NCI-H2227 treated with DMSO at 0.1 percent for 48 hours (cell line): ENCODE data around the gene HAO2.

Experiments used
- DNase-seq: peaks from one replicate; lab custom pipeline; 2025; lab: John Stamatoyannopoulos, UW

The HAO2 gene

DNA sequence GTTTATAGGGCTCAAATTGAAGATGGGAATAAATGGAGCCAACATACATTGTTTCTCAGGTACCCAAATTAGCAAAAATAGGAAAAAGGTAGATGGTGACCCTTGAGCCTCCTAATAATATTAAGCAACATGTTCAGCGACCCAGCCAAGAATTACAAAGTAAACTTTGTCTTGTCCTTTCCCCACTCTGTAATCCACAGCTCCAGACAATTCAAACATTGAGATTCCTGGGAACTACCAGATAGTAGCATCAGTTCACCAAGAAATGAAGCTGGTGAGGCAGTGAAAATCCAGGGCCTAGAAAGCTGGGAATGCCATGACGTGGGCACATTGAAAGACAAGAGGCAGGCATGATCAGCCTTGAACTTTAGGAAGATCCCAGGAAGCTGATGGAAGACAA is 11.7 kb downstream of the HAO2 start:
- no peak for DNase-seq

DNA sequence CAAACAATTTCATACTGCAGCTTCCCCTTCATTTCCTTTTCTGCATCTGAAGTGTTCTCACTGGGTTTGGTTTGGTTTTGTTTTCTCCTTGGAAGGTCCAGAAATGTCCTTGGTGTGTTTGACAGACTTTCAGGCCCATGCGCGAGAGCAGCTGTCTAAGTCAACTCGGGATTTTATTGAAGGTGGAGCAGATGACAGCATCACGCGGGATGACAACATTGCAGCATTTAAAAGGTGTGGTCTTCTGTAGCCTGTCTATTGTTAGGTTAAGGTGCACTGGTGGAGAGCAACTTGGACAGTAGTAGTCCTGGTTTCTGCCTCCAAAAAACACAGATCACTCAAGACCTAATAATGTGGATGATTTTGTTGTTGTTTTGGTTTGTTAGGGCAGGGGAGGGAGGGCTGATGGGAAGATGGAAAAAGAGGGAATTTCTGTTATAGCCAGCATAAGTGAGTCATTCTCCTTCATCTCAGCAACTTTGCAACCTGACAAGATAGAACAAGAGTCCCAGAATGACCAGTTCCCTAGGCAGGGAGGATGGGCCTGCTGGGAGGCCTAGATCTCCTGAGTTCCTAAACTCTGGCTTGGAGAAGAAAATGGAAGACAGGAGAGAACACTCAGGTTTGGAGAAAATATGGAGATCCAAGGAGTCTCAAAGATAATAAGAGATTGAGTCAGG is 12.5 kb downstream of the HAO2 start:
- no peak for DNase-seq

DNA sequence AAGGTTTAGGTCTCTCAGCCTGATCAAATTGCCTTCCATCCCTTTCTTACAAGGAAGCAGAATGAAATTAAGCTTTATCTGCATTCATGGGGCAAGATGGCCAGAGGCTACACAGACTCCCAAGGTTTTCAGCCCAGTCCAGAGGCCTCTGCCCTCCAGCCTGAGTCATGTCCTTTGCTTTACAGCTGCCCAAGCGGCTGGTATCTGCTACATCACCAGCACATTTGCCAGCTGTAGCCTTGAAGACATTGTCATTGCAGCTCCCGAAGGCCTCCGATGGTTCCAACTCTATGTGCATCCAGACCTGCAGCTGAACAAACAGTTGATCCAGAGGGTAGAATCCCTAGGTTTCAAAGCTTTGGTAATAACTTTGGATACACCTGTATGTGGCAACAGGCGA is 16.0 kb downstream of the HAO2 start:
- no peak for DNase-seq

DNA sequence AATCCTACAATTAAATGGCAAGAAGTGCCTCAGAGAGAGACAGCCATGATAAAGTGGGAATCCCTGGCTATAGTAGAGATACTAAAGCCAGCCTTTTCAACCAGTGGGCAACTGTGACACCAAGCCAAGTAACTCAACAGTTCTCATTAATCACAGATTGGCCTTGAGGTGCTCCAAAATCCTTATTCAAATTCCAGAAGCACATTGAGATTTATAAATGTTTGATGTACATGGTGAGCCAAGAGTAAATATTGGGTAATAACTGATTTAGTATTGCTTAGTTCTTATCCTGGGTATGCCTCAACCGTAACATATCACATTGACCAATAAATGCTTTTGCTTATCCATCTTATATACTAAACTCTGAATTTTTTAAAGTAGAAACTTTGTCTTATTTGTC is 17.1 kb downstream of the HAO2 start:
- no peak for DNase-seq

DNA sequence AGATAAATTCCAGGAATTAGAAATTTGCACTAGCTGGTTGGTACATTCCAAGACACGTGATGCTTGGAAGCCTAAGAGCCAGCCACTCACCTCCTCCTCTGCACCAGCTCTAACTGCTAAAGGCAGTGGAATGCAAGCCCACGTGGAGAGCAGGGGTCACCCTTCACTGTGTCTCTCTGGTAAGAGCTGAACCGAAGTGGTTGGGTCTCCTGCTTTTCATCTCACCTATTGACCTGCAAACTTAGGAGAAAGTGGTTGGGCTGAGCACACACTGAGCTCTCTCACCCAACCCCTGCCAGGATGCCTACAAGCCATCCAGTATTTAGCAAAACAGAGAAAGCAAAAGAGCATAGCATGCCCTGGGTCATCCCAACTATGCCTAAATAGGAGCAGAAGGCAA is 19.3 kb downstream of the HAO2 start:
- no peak for DNase-seq

DNA sequence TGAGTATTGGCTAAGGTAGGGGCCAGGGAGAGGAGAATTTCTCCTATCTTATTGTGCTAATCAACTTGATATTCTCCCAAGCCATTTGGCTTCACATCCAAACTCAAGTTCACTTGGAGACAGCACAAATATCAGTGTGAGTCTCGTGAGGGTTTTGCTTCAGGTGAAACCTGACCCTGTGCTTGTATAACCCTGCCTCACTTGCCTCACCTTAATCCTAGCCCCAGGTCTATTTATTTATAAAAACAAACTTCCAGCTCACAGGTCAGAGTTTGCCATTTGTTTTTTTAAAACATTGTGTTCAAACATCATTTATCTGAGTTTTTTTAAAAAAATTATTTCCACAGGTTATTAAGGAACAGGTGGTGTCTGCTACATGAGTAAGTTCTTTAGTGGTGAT is 19.9 kb downstream of the HAO2 start:
- DNase-seq, result no peak

DNA sequence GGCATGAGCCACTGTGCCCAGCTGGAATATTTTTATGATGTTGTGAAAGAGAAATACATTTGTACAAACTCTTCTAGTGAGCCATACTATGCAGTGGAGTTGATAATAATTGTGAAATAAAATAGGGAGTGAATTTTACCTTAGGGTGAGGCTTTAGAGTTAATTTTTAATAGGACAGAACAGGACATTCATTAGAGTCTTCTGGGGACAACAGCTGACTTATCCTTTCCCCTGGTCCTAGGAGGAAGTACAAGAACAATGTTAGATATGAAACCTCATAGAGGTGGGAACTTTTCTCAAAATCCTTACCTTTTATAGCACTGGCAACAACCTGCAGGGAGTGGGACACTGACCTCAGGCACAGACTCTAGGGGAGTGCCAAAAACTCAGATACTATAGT is 21.9 kb downstream of the HAO2 start:
- no peak for DNase-seq

DNA sequence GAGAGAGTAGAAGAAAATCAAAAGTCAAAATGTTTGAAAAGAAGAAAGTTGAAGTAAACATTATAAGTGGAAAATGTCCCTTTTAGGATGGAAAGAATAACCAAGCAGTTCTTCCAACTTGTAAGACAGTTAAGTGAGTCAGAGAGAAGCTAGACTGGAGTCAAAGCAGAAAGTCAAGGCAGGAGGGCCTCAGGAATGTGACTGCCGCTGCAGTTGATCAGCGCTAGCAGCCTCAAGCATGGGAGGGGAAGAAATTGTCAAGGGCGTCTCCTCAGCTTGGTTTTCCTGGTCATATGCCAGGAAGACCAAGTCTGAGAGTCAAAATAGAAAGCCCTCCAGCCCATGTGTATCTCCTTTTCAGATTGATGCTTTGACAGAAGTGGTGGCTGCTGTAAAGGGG is 23.2 kb downstream of the HAO2 start:
- no peak for DNase-seq

DNA sequence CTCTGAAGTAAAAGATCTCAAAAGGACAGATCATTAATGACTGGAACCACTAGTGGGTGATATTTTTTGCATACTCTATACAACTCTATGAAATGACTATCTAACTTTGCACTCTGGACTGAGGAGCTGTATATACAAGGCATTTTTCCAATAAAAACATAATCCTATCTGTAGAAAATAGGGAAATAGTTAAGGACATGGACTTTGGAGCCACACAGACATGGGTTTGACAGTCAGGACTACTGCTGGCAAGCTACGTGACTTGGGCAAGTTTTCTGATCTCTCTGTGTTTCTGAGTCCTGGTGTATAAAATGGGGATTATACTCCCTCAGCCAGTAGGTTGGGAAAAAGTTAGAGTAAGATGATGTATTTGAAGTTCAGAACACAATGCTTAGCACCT is 25.5 kb downstream of the HAO2 start:
- no peak for DNase-seq

DNA sequence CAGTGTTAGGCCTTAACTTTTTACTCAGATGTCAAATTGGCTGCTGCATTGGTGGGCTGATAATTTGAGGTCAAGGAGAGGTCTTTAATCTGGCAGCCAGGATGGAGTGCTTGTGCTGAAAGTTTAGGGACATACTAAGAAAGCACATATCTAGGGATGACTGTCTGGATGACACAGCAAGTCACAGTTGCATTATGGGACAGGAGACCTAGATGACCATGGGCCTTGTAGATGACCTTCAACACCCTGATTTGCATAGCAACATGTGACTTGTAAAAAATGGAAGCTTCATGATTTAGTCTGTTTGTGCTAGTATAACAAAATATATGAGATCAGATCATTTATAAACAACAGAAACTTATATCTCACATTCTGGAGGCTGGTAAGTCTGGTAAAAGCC is 28.4 kb downstream of the HAO2 start:
- DNase-seq, result no peak

DNA sequence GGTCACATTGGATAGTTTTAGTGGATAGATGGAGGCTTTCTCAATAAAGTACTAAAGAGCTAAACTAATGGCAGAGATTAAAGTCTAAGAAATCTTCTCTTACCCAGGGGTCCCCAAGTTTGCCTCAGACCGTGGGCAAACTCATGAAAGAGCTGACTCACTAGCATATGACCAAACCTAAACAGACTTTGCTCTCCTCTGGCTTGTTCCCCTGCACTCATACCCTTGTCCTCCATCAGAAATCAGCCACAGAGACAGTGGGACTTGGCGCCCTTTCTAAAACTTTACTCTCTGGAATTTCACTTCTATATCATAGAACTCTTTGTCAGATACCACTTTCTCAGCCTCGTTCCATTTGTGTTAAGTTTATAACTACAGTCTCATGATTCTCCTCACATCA is 29.4 kb downstream of the HAO2 start:
- no peak for DNase-seq

DNA sequence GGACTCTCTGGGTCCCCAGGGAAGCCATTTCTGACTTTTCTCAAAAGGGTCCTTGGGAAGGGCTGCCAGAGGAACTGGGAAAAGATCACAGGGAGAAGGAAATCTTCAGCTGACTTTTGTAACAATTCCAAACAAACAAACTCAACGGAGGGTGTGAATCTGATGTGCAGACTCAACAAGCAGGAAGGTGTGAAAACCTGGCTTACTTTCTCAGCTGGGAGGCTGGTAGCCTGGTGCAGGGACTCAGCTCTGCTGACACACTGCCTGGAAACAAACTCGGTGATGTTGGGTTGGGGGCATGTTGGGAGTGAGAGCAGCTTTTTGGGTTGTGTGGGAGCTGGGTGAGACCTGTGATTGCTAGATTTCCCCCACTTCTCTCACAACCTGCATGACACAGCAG is 36.2 kb downstream of the HAO2 start:
- DNase-seq, result no peak

DNA sequence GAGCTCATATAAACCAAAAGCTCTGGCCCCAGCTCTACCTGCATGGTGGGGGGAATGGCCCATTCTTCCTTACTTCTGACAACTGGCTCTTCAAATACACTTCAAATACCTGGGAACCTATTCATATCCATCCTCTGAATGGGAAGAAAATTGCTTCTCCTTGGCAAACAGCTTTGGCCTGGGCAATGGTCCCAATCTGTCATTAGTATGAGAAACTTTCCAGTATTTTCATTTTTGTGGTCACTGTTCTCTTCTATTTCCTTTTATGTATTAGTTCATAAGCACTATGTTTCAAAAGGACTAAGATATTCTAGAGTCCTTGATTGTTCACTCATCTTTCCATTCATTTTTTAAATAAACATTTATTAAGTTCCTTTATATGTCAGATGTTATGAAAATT is 41.1 kb downstream of the HAO2 start:
- DNase-seq, result no peak

DNA sequence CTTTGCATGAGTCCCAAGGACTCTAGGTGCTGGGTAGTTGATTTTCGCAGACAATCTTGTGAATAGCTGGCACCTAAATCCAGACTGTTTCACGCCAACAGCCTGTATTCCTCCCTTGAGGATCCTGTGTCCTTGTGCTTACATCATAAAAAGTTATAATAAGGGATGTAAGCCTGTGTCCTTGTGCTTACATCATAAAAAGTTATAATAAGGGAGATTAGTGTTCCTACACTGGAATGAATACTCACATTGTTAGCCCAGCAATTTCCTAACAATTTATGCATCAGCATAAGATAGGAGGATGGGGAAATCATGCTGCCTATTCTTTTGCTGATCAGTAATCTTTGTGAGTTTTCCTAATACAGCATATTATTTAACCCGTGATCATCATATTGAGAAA is 42.4 kb downstream of the HAO2 start:
- DNase-seq, result no peak

DNA sequence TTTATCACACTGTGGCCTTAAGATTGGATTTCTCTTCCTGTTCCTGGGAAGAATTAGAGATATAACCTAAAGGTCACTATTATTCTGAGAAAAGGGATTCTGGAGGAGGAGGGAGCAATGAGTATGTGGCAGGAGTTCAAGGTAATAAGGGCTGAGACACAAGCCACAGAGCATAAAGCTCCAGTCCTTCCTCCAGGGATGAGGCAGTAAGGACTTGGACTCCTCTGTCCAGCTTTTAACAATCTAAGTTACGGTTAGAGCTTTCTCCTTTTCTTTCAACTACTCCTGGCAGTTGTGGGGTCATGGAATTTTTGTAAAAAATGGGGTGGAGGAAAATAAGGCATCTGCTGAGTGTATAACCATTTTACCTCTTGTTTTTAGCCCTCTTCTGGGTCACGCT is 46.4 kb downstream of the HAO2 start, which contains the start of gene HSD3B2:
HSD3B2 (plus strand) TSS at position 201 of the 400 bp plus-strand sequence. CDS start 270 bp downstream, outside the sequence.
- no peak for DNase-seq

DNA sequence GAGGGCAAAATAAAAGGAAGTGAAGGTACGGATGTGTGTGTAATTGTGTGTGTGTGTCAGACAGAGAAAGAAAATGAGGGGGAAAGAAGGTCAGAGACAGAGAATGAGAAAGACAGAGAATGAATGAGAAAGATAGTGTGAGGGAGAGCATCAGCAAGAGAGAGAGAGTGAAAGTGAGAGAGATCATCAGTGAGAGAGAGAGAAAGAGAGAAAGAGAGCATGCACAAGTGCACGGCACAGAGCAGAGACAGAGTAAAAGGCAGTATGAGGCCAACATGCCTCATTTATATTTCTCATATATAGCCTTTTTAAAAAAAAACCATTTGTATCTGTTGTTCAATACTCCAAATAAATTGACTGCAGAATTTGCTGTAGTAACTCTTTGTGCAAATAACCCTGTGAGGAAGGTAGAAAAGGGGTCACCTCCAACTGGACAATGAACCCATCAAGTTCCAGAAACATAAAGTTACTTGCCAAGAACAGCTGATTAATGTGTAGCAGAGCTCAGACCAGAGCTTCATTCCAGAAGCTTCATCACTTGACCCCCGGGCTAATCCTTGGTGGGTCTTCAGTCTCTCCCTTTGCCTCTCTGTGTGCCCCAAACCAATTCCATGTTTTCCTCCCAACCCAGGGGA is 47.5 kb downstream of the HAO2 start:
- no peak for DNase-seq

DNA sequence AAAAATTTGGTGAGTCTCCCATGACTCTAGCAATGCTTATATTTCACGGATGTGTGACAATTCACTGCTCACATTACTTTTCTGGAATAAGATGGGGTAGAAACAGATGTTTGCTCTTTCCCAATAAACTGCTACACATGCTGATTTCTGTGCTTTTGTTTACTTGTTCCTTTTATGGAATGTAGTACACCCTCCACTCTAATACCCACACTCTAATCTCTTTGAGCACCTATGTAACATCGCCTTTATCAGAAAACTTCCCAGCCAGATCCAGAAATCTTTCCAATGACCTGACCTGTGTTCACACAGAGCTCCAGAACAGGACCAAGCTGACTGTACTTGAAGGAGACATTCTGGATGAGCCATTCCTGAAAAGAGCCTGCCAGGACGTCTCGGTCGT is 50.5 kb downstream of the HAO2 start:
- DNase-seq, result no peak

DNA sequence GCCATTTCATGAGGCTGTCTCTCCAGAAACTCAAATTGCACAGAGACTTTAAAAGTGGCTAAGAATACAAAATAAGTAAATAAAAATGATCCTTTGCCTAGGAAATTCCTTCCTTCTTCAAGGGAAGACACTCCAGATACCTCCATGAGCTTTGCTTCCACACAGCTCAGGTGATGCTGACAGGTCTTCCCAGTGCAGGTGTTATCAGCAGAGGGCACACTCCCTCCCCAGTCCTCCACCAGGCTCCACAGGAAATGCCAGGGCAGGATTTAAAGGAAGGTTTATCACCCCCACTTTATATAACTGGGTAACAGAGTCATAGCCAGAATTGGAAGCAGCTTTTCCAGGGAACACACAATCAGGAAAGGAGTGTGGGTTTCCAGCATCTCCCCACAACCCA is 52.1 kb downstream of the HAO2 start:
- DNase-seq, result no peak

DNA sequence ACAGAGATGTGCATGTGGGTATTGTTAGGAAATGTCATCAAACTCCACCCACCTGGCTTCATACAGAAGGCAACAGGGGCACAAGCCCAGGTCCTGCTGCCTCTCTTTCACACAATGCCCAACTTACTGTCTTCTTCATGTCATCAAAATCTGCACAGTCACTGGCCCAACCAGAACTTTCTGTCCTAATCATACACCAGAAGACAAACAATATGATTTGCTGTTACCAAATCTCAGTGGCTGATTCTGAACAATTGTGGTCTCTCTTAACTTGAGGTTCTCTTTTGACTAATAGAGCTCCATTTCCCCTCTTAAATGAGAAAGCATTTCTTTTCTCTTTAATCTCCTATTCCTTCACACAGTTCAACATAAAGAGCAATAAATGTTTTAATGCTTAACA is 54.0 kb downstream of the HAO2 start:
- no peak for DNase-seq

DNA sequence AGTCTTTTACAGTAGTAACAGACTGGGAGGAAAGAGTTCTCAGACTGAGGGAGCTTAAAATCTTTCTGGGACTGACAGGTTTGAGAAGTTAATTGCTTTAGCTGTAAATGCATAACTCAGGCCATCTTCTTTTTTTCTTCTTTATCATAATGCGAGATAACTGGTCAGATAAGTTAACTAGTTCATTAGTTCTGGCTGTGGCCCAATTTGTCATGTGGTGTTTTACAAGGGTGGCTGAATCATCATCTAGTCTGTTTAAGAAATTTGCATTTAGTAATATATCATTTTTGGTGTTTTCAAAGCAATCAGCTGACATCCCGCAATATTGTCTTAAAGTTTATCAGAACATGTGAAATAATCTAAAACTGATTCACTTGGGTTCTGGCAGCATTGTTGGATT is 60.4 kb downstream of the HAO2 start:
- no peak for DNase-seq

DNA sequence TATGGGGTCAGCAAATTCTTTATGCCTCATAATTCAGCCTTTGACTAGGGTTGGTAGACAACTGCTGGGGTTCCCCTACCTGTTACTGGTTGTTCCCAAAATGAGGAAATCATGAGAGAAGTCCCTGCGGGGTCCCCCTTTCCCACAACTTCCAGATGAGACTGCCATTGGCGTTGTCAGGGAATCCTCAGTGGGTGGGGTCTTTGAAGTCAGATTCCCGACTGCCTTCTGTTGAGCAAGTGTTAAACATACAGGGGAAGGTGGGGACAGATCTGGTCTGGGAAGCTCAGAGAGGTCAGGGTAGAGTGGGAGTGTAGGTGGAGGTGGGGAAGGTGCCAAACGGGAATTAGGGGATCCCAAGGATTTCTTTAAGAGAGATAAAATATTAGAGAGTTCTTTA is 61.1 kb downstream of the HAO2 start:
- no peak for DNase-seq

DNA sequence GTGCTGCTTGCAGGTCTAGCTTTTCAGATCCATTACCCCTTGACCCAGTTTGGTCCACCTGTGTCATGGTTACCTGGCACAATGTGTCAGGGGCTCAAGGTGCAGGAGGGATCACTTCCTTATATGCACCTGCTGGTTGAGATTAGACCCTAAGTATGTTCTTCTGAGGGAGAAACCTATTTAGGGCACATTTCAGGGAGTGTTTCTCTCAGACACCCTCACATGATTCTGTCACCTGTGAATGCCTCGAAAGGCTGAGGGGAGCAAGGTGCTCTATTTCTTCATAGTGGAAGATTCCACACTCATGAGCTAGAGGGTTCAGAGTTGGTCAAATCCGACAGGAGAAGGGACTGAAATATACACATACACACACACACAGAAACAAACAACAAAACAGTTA is 61.9 kb downstream of the HAO2 start:
- no peak for DNase-seq

DNA sequence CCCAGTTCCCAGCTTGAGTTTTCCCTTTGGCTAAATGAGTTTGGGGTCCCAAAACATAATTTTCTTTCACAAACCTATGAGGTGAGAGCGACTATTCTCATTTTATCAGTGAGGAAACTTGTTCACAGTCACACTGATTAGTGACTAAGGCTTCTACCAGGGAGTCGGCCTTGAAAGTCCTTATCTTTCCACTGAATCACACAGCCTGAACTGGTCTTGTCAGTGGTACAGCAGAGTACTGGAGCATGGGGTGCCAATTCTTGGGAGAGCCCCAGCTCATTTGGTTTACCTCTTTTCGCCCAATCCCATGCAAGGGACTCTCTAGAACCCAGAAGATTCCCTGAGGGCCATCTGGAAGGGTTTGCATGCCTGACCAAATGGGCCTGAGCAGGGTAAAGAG is 63.3 kb downstream of the HAO2 start:
- DNase-seq, result no peak

DNA sequence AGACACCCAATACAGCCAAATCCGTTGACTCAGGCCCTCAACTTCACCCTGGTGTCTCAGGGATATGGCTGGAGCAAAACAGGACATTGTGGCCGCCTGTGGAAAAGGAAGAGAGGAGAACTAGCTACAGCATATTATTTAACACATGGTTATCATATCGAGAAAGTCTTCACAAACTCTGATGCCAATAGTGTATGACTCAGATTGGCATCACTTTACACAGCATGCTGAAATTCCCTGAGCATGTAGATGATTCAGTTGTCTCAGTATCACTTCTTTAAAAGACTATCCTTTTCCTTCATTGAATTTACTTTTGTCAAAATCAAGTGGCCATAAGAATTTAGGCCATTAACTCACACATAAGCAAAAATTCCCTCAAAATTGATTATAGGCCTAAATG is 66.5 kb downstream of the HAO2 start:
- DNase-seq, result no peak
